Measurements from ENCODE around the gene FBXO33.
A peak's percentile ranks its signal among the peaks of the same experiment; 100 is the strongest.

Gene FBXO33

DNA sequence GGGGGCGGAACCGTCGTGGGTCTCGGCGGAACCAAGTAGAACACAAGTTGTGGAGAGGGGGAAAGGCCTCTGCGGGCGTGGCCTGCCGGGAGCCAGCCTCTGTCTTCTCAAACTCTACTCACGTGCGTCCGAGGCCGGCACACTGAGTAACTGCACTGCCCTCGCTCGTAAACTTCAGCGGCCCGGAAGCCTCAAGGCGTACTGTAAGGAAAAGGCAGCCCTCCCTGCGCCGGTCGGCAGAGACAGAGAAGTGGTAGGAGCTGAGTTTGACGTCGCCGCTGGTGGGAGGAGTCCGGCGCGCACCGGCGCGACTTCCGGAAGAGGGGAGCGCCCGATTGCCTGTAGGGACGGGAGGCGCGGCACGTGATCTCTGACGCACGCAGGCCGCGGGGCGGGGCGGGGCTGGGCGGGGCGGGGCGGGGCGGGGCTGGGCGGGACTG is at the start of gene FBXO33:
Gene FBXO33 (minus strand): TSS at position 255 of the 440 bp plus-strand sequence. CDS start 271 bp downstream, outside the sequence.
- peak; percentile 99 for DNase-seq

GRCh38 chr14:39474416-39474911 is 42.2 kb upstream of the FBXO33 start:
- DNase-seq = no peak

DNA sequence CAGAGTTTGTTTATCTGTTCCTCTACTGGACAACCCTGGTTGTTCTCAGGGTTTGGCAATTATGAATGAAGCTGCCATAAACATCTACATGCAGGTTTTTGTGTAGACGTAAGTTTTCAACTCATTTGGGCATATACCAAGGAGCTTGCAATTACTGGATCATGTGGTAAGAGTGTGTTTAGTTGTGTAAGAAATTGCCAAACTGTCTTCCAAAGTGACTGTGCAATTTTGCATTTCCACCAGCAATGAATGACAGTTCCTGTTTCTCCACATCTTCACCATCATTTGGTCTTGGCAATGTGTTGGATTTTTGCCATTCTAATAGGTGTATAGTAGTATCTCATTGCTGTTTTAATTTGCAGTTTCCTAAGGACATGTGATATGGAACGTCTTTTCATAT is 39.8 kb upstream of the FBXO33 start:
- no peak for DNase-seq

DNA sequence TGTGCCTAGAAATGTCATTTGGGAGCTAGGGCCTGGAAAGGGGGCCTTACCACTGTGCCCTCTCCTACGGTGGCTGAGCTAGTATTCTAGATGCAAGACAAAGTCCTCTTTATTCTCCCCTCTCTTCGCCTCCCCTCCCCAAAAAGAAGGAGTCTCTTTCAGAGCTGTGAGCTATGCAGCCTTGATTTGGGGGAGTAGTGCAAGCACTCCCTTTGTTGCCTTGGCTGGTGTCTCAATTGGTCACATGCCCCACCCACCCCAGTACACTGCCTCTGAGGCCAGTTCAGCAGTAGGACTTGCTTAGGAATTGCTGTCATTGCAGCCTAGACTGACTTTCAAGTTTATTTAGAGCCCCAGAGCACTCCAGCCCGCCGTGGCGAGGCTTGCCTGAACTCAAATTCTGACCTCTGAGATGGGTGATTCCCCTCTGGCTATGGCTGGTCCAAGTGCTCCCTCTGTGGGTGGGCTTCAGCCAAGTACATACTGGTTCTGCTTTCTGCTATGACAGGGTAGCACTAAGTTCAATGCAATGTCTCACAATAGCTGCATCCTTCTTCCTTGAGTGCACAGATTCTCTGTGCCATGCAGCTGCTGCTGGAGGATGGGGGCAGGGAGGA is 37.0 kb upstream of the FBXO33 start:
- peak; percentile 66 for DNase-seq

DNA sequence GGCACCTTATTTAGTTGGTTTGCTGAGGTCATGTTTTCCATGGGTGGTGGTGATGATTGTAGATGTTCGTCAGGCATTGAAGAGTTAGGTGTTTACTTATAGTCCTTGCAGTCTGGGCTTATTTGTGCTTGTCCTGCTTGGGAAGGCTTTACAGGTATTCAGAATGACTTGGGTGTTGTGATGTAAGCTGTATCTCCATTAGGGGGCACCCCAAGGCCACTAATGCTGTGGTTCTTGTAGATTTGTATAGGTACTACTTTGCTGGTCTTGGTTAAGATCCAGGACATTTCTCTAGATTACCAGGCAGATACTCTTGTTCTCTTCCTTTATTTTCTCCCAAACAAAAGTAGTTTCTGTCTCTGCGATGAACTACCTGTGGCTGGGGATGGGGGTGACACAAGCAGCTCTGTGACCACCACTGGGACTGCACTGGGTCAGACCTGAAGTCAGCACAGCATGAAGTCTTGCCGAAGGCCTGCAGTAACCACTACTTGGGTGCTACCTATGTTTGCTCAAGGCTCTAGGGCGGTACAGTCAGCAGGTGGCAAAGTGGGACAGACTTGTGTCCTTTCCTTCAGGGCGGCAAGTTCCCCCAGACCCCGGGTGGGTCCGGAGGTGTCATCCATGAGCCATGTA is 35.8 kb upstream of the FBXO33 start:
- no peak for DNase-seq

DNA sequence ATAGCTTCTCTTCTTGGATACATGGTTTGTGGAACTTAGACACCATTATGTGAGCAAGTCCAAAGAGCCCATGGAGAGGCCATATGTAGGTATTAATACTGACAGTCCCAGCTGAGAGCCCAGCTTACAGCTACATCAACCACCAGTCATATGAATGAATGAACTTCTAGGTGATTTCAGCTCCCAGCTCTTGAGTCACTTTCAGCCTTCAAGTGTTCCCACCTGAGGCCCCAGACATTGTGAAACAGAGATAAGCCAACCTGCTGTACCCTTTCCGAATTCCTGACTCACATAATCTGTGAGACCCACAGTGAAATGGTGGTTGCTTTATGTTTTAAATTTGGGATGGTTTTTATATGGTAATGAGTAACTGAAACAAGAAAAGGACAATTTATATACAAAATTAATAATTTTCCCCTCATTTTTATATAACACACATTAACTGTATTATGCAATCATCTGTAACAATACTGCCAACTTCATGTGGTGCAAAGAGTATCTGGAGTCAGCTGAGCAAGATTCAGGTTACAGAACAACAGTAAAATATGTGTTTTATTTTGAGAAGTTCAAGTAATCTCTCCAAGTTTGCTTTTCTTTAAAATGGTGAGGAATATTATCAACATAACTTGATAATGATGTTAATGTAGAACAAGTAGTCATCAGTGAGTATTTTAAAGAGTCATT is 27.7 kb upstream of the FBXO33 start:
- no peak for DNase-seq

DNA sequence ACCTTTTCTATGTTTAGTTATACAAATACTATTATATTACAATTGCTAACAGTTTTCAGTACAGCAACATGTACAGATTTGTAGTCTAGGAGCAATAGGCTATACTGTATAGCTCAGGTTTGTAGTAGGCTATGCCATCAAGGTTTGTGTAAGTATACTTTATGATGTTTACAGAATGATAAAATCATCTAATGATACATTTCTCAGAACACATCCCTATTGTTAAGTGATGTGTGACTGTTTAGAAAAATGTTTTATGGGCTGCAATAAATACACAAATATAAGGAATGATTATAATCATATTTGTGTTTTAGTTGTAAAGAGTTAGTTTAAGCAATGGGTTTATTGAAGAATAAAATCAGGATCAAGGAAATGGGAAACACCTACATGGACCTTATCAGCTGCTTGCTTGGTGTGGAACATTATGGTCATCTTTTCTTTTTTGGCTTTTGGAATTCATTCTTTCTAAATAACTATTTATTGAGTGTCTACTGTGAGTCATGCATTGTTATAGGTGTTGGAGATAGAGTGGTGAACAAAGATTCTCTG is 24.5 kb upstream of the FBXO33 start:
- DNase-seq = no peak

DNA sequence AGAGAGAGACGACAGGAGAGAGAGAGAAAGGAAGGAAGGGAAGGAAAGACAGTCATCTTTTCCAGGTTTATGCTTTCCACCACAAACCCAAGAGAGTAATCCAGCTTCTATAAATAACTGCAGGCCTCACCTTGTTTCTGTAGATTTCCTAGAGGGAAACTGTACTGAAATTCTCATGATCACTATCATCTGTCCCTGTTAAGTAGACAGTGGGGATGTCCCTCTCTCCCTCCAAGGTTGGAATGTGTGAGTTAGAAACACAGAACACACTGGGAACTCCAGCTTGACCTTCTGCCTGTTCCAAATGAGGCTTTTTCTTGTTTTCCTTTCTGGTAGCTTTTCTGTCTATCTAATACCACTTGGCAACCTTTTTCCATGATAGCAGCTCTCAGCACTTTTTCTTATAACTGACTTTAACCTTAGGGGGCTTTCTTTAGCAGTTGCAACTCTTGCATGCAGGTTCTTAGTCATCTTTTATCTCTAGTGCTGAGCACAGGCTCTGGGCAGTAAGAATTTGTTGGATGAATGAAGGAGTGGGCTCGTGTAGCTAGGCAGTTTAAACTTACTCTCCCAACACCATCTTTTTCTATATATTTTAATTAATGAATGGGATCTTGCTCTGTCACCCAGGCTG is 22.8 kb upstream of the FBXO33 start:
- DNase-seq = no peak

- DNase-seq = no peak
Observed at GRCh38 chr14:39452680-39453079, 20.4 kb upstream of the FBXO33 start.

GRCh38 chr14:39451811-39452210 is 19.6 kb upstream of the FBXO33 start:
- no peak for DNase-seq

GRCh38 chr14:39447175-39447661 is 15.0 kb upstream of the FBXO33 start:
- DNase-seq = no peak

DNA sequence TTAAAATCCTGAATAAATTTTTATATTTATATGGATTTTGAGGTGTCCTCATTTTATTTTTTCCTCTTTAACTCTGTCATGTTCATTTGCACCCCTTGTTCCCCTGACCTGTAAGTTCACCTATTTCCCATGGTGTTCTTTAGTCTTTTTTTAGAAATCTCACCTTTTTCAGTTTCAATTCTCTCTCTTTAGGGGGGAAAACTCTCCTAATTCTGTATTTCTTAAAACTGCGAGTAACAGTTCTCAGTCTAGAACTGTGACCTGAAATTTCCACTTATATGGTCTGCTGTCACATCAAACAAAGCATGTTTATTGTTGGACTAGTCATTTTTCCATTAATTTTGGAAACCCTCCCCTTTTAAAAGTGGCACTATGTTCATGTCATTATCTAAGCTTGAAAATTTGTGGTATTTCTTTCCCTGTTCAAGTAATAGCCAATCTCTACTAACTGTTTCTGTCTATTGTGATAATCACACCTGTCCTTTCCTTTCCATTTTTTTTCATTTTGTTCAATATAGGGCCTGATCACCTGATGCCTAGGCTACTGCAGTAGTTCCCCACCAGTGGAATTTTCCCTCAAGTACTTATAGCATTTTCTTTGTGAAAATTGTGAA is 14.0 kb upstream of the FBXO33 start:
- DNase-seq = no peak

DNA sequence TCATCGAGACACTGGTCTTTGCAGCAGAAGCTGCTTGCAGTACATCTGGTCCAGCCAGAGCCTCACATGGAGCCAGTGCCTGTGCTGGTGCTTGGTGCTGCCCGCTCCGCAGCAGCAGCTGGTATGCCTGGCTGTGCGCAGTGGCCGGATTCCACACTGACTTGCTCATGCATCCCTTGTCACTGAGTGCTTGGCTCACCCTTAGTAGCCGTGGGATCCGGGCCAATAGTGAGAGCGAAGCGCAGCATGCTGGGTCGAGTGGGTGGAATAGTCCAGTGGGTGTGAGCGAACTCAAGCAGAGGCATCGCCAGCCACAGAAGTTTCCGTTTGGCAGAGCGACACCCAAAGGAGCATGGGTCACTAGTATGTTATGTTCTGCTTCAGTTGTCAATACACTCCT is 10.1 kb upstream of the FBXO33 start:
- no peak for DNase-seq

DNA sequence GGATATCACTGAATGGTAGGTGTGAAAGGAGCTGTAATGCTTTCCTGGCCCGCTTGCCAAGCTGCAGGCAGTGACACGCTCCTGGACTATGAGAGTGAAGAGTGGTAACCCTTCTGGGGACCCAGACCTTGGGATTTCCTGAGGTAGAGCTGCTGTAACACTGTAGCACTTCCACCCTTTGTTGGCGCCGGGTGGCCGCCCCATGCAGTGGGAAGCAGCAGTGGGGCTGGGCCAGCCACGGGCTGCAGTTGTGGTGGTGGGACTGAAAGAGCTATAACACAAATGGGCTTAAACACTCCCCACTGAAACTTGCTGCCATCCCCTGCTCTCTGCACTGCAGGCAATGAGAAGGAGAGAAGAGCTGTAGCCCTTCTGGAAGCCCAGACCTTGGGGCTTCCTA is 9.6 kb upstream of the FBXO33 start:
- DNase-seq = no peak

GRCh38 chr14:39440975-39441374 is 8.7 kb upstream of the FBXO33 start:
- DNase-seq = no peak

GRCh38 chr14:39435241-39435640 is 3.0 kb upstream of the FBXO33 start:
- DNase-seq = no peak

DNA sequence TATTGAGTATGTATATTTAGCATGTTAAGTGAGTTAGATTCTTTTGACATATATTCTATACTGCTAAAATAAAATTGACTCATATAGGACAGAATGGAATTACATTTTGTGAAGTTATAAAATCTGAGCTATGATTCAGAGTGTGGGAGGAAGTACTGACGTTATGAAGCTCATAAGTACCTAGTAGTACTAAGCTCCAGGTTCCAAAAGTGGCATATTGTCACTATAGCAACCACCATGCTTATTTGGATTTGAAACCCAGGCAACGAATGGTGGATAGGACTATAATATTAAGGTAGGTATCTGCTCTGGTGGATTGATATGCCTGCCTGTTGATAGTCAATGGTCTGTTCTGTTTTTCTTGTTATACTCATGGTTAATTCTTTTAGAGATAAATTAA is 2.2 kb upstream of the FBXO33 start:
- no peak for DNase-seq

DNA sequence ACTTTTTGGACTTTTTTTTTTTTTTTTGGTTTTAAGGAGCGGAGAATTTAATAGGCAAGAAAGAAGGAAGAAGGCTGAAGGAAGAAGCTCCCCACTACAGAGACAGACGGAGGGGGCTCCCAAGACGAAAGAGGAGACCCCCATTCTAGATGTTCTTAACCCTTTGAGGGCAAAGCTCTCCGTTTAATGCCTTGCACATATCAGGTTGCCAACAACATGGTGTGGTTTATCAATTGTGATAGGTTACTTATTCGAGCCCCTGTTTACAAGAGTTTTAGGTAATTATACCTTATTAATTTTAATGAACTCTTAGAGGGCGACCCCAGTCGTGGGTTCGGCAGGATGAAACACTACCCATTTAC is 1.2 kb upstream of the FBXO33 start:
- DNase-seq = no peak

DNA sequence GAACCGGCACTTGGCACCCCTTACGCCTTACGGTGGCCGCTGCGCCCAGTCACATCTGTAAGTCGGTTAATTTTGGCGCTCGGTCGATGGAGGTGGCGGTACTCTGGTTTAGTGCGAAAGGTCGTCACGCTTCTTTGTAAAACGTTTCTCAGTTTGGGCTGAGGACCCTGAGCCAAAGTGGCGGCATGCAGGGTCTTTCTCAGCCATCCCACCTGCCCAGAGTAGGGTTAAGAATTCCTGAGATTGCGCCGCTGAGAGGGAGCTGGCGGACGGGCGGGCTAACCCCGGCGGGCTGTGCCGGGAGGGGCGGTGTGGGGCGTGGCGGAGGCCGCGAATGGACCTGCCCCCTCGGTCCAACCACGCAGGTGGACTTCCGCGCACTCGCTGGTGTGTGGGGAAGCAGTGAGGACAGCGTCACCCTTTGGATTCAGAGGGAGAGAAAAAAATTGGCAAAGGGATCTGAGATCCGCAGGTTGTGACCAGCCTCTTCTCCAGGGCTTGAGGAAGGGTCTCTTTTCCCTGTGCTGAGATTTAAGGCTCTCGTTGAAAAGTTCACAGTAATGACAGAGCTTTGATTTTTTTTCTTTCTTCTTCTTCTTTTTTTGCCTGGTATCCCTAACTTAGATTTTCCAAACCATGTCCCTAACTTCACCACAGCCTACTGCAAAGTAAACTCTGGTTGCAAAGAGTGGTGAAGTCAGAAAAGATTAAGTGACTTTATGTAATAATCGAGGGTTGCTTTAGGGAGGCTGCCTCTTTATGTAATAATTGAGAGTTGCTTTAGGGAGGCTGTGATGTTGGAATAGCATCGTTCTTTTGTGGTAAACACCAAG is 602 bp upstream of the FBXO33 start:
- DNase-seq = peak; percentile 92

- DNase-seq = peak; percentile 82
Observed at GRCh38 chr14:39431416-39432178, 636 bp downstream of the FBXO33 start.

Data from activated effector memory CD4-positive, alpha-beta T cell treated with anti-CD3 and anti-CD28 coated beads, Interleukin-2, amount 50 U/mL, for 16 hours (primary cell).